WTC11 (cell line): ENCODE data around the gene DCUN1D3. TPM values are rescaled to one million over a fixed set of nuclear protein-coding genes. Genes with fewer than 3 reads are reported as not detected.

Source experiments
- ATAC-seq: fragments of 200-7000 bp; cut with Tn5 transposase; 2 replicates; pipeline ENCODE4 v1.10.0; 2021; ENCODE audit warnings: mild to moderate bottlenecking, moderate library complexity
- CTCF ChIA-PET: fragments of 300-600 bp; sonication (Branson Sonifier 250); formaldehyde crosslinking; loops from one replicate; lab custom pipeline; 2021; ENCODE audit warnings: antibody characterized with exemption; lab: Charles Lee
- POLR2A ChIA-PET: fragments of 350-600 bp; sonication (Branson Sonifier 250); formaldehyde crosslinking; loops from one replicate; lab custom pipeline; 2021; ENCODE audit warnings: antibody characterized with exemption; lab: Charles Lee
- DNase-seq: peaks from one replicate; pipeline ENCODE4 v3.0.0; 2021; ENCODE audit warnings: low spot score
- H3K27ac Mint-ChIP-seq: 2 replicates; pipeline ENCODE4 v1.8.0; 2021; ENCODE audit warnings: mixed read lengths
- H3K27me3 Mint-ChIP-seq: 2 replicates; pipeline ENCODE4 v1.8.0; 2021; ENCODE audit warnings: low read depth, mild to moderate bottlenecking, moderate library complexity, mixed read lengths
- H3K36me3 Mint-ChIP-seq: 2 replicates; pipeline ENCODE4 v1.8.0; 2021; ENCODE audit warnings: mixed read lengths
- H3K4me1 Mint-ChIP-seq: 2 replicates; pipeline ENCODE4 v1.8.0; 2022; ENCODE audit warnings: mixed read lengths
- H3K4me3 Mint-ChIP-seq: 2 replicates; pipeline ENCODE4 v1.8.0; 2021; ENCODE audit warnings: mild to moderate bottlenecking, moderate library complexity, mixed read lengths
- H3K9me3 Mint-ChIP-seq: 2 replicates; pipeline ENCODE4 v1.8.0; 2021; ENCODE audit warnings: mixed read lengths
- CREB1 ChIP-seq: sonication (generic); formaldehyde crosslinking; IDR thresholded peaks from 2 replicates; pipeline ENCODE4 v1.8.0; 2023; ENCODE audit warnings: mild to moderate bottlenecking, missing genetic modification reagents
- E2F4 ChIP-seq: sonication (generic); formaldehyde crosslinking; IDR thresholded peaks from 2 replicates; pipeline ENCODE4 v1.8.1; 2022; ENCODE audit warnings: low read depth, mild to moderate bottlenecking, moderate library complexity, missing genetic modification reagents, borderline replicate concordance
- ETV6 ChIP-seq: sonication (generic); formaldehyde crosslinking; IDR thresholded peaks from 2 replicates; pipeline ENCODE4 v1.8.1; 2022; ENCODE audit warnings: mild to moderate bottlenecking, missing genetic modification reagents
- JAZF1 ChIP-seq: fragments of 250-450 bp; sonication (Bioruptor Pico); IDR thresholded peaks from 2 replicates; pipeline ENCODE4 v1.9.0; 2021; ENCODE audit warnings: moderate library complexity, mild to moderate bottlenecking, inconsistent platforms
- KAT7 ChIP-seq: sonication (generic); formaldehyde crosslinking; IDR thresholded peaks from 2 replicates; pipeline ENCODE4 v1.8.1; 2023; ENCODE audit warnings: missing genetic modification reagents, mild to moderate bottlenecking, borderline replicate concordance
- MLX ChIP-seq: sonication (generic); formaldehyde crosslinking; IDR thresholded peaks from 2 replicates; pipeline ENCODE4 v1.8.1; 2023; ENCODE audit warnings: mild to moderate bottlenecking, missing genetic modification reagents, moderate library complexity
- NFE2L1 ChIP-seq: sonication (generic); formaldehyde crosslinking; IDR thresholded peaks from 2 replicates; pipeline ENCODE4 v1.8.1; 2023; ENCODE audit warnings: missing genetic modification reagents
- SMAD3 ChIP-seq: sonication (generic); formaldehyde crosslinking; IDR thresholded peaks from 2 replicates; pipeline ENCODE4 v1.8.0; 2022; ENCODE audit warnings: missing genetic modification reagents, mild to moderate bottlenecking, borderline replicate concordance
- SMAD4 ChIP-seq: sonication (generic); formaldehyde crosslinking; IDR thresholded peaks from 2 replicates; pipeline ENCODE4 v1.8.0; 2022; ENCODE audit warnings: mild to moderate bottlenecking, missing genetic modification reagents
- USF1 ChIP-seq: sonication (generic); formaldehyde crosslinking; IDR thresholded peaks from 2 replicates; pipeline ENCODE4 v1.8.0; 2022; ENCODE audit warnings: mild to moderate bottlenecking, missing genetic modification reagents
- ZNF281 ChIP-seq: sonication (generic); formaldehyde crosslinking; IDR thresholded peaks from 2 replicates; pipeline ENCODE4 v1.8.0; 2023; ENCODE audit warnings: mild to moderate bottlenecking, missing genetic modification reagents
- ZNF423 ChIP-seq: fragments of 250-450 bp; sonication (Bioruptor Pico); IDR thresholded peaks from 2 replicates; pipeline ENCODE4 v2.1.2; 2022; ENCODE audit warnings: mild to moderate bottlenecking, moderate library complexity
- ZNF512 ChIP-seq: sonication (generic); formaldehyde crosslinking; IDR thresholded peaks from 2 replicates; pipeline ENCODE4 v1.8.1; 2022; ENCODE audit warnings: missing genetic modification reagents, borderline replicate concordance
- total RNA-seq: library from RNA; stranded (reverse); gene quantifications from 3 replicates; pipeline ENCODE4 v1.2.3, GENCODE V29; 2021
- TF ChIP-seq, protein P1 (sequence below): sonication (generic); formaldehyde crosslinking; IDR thresholded peaks from 2 replicates; pipeline ENCODE4 v1.8.1; 2022; ENCODE audit warnings: mild to moderate bottlenecking, moderate library complexity, missing genetic modification reagents
- TF ChIP-seq, protein P2 (sequence below): sonication (generic); formaldehyde crosslinking; conservative IDR thresholded peaks from 2 replicates; pipeline ENCODE4 v1.8.1; 2022; ENCODE audit warnings: mild to moderate bottlenecking, missing genetic modification reagents
- TF ChIP-seq, protein P3 (sequence below): sonication (generic); formaldehyde crosslinking; IDR thresholded peaks from 2 replicates; pipeline ENCODE4 v1.8.0; 2022; ENCODE audit warnings: mild to moderate bottlenecking, missing genetic modification reagents
- TF ChIP-seq, protein P4 (sequence below): sonication (generic); formaldehyde crosslinking; IDR thresholded peaks from 2 replicates; pipeline ENCODE4 v1.8.0; 2022; ENCODE audit warnings: mild to moderate bottlenecking, missing genetic modification reagents

Gene DCUN1D3
- total RNA-seq, 1 experiment from 2014 or later, result 14.7 TPM

DNA sequence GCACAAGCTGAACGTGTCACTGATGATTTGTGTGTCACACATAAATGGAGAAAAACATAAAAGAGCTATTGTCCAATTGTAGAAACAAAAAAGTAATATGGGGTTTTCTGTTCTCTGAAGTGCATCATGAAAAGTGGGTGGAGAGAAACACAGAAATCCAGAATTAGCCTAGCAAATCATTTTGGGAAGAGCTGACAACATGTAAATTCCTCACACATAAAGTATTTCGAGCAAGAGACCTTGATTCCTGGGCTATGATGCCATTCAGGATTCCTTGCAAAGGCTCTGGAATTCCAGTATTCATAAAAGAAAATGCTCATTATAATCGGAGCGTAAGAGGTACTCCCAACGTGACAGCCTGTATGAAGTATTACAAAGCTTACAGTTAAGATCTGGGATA is 1.1 kb downstream of the DCUN1D3 start:
- Mint-ChIP-seq H3K9me3 (no peaks in the 10 kb centered on the region), H3K4me3 (peak overlapping the region; percentile 83), H3K27me3 (no peaks in the 10 kb centered on the region), H3K36me3 (peaks cover 19% of the 10 kb centered on the region), H3K4me1 (peaks cover 44% of the 10 kb centered on the region), H3K27ac (peak overlapping the region; percentile 12)
- no peak for TF ChIP-seq CREB1 (CRISPR knock-in tag)
- POLR2A ChIA-PET, result interaction anchor here (1.1 to 1.6 kb wide), 3 partner anchors 11 to 41 kb away, joined by 3 to 4 read pairs (median 3); no protein-coding TSS in a partner anchor
- ATAC-seq (no peak), DNase-seq (no peak)
- CTCF ChIA-PET, result interaction anchor here (0.7 to 1.1 kb wide), 2 partner anchors 9 to 24 kb away, joined by 3 read pairs; no protein-coding TSS in a partner anchor

GRCh38 chr16:20897922-20898321 is 2.2 kb downstream of the DCUN1D3 start:
- H3K4me3 Mint-ChIP-seq, result no peak overlapping the region
- TF ChIP-seq, protein P1, sequence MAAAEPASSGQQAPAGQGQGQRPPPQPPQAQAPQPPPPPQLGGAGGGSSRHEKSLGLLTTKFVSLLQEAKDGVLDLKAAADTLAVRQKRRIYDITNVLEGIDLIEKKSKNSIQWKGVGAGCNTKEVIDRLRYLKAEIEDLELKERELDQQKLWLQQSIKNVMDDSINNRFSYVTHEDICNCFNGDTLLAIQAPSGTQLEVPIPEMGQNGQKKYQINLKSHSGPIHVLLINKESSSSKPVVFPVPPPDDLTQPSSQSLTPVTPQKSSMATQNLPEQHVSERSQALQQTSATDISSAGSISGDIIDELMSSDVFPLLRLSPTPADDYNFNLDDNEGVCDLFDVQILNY (CRISPR knock-in tag), result no peak
- TF ChIP-seq KAT7, result no peak
- no peak for TF ChIP-seq MLX (CRISPR knock-in tag)
- no peak for TF ChIP-seq ZNF512 (CRISPR knock-in tag)
- TF ChIP-seq, protein P2, sequence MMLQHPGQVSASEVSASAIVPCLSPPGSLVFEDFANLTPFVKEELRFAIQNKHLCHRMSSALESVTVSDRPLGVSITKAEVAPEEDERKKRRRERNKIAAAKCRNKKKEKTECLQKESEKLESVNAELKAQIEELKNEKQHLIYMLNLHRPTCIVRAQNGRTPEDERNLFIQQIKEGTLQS, result no peak
- no peak for TF ChIP-seq NFE2L1 (CRISPR knock-in tag)
- no peak for TF ChIP-seq ETV6 (CRISPR knock-in tag)
- no peak for TF ChIP-seq SMAD3 (CRISPR knock-in tag)
- TF ChIP-seq ZNF281 (CRISPR knock-in tag), result no peak
- TF ChIP-seq E2F4 (CRISPR knock-in tag), result no peak
- no peak for TF ChIP-seq ZNF423 (CRISPR knock-in tag)
- no peak for TF ChIP-seq JAZF1
- TF ChIP-seq SMAD4 (CRISPR knock-in tag), result no peak
- TF ChIP-seq, protein P3, sequence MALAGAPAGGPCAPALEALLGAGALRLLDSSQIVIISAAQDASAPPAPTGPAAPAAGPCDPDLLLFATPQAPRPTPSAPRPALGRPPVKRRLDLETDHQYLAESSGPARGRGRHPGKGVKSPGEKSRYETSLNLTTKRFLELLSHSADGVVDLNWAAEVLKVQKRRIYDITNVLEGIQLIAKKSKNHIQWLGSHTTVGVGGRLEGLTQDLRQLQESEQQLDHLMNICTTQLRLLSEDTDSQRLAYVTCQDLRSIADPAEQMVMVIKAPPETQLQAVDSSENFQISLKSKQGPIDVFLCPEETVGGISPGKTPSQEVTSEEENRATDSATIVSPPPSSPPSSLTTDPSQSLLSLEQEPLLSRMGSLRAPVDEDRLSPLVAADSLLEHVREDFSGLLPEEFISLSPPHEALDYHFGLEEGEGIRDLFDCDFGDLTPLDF (CRISPR knock-in tag), result no peak
- TF ChIP-seq, protein P4, sequence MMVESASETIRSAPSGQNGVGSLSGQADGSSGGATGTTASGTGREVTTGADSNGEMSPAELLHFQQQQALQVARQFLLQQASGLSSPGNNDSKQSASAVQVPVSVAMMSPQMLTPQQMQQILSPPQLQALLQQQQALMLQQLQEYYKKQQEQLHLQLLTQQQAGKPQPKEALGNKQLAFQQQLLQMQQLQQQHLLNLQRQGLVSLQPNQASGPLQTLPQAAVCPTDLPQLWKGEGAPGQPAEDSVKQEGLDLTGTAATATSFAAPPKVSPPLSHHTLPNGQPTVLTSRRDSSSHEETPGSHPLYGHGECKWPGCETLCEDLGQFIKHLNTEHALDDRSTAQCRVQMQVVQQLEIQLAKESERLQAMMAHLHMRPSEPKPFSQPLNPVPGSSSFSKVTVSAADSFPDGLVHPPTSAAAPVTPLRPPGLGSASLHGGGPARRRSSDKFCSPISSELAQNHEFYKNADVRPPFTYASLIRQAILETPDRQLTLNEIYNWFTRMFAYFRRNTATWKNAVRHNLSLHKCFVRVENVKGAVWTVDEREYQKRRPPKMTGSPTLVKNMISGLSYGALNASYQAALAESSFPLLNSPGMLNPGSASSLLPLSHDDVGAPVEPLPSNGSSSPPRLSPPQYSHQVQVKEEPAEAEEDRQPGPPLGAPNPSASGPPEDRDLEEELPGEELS (CRISPR knock-in tag), result no peak
- TF ChIP-seq USF1 (CRISPR knock-in tag), result no peak
- TF ChIP-seq, all 79 proteins: peak for 0
- Mint-ChIP-seq H3K9me3 (no peaks in the 10 kb centered on the region), H3K36me3 (peaks cover 23% of the 10 kb centered on the region), H3K4me1 (peaks cover 33% of the 10 kb centered on the region), H3K27me3 (no peaks in the 10 kb centered on the region), H3K27ac (peak overlapping the region; percentile 12; the same call in 1 of the 2 replicates)
- DNase-seq, result no peak
- ATAC-seq, result no peak
- POLR2A ChIA-PET, result no interaction called here
- CTCF ChIA-PET, result interaction anchor here (0.7 kb wide), 1 partner anchor 8 kb away, joined by 3 read pairs; no protein-coding TSS in a partner anchor
